Stimulated activated CD8-positive, alpha-beta memory T cell treated with anti-CD3 and anti-CD28 coated beads, Interleukin-4, amount 100 ng/mL, for 24 hours (primary cell): ENCODE results near the gene SAG.

Source experiments
- DNase-seq: peaks from one replicate; pipeline ENCODE4 v3.0.0-alpha.2; 2020; ENCODE audit warnings: low read depth

Gene SAG

DNA sequence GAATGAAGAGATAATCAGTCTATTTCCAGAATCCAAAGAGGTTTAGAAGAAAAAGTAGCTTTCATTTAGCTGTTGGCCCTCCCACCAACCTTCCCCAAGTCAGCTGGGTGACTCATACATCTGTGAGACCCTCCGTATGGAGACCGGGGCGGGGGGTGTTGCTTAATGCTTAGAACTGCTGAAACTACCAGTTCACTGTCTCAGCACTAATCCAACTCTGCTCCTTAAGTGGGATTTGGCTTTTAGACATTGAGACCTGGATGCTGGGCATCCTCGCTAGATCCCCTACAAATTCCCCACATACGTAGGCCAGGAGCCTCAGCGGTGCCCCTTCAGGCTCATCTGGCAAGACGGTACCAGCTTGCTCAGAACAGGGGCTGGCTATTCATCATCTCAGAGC, at the start of gene SAG:
SAG (plus strand) TSS at position 252 of the 400 bp plus-strand sequence. CDS start 1,374 bp downstream, outside the sequence.
- DNase-seq, result no peak

DNA sequence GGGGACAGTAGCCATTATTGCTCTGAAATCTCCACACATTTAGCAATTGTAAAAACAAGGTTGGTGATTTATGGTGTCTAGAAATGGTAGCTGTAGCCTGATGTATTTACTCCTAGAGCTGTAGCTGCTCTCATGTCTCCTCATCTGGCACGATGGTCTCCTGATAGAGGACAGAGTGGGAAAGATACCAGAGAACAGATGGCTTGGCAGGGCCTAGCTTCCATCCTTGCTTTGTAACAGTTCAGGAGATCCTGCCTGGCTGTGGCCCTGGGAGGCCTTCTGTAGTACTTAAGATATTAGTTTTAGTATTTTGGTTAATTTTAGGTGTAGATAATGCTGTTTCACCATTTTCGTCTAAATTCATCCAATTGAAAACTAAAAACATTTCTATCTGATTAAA, 49.4 kb upstream of the SAG start:
- no peak for DNase-seq

GRCh38 chr2:233259730-233260129, 47.9 kb upstream of the SAG start:
- no peak for DNase-seq

GRCh38 chr2:233260661-233261060, 47.0 kb upstream of the SAG start:
- no peak for DNase-seq

DNA sequence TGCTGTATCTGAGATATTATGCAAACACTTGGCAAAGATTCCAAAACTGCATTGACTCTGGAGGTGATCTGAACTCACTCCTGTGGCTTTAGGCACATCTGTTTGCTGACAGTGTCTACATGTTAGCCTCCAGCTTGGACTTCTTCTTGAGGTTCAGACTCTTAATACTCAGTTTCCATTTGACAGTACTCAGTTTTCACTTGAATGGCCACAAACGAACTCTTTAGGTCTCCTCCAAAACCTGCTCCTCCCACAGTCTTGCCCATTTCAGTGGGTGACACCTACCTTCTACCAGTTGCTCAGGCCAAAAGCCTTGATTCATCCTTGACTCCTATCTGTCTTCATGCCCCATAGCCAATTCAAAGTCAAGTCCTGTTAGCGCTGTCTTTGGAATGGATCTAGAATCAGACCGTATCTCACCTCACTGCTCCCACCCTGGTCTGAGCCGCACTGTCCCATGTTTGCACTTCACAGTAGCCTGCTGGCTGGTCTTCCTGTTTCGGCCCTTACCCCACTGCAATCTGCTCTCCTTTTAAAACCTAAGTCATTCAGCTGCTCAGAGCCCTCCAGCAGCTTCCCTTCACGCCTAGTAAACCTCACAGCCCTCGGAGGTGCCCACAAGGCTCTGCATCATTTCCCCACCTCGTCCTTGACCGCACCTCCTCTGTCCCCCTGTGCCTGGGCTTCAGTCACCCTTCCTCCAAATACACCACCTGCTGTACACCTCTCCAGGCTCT, 45.6 kb upstream of the SAG start:
- DNase-seq, result no peak

DNA sequence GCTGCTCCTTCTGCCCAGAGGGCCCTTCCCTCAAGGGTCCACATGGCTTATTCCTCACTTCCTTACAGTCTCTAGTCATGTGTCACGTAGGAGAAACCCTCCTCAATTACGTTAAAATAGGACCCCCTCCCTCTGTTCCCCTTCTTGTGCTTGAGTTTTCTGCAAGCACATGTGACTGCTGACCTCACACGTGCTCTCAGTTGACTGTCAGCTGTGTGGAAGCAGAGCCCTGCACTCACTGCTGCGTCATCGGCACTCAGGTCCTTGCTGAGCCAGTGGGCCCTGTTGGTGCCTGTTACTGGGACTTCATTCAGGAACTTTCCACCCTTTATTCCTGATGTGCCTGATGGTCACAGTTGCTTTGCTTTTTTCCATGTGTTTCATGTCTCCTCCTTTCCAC, 45.1 kb upstream of the SAG start:
- DNase-seq, result no peak

GRCh38 chr2:233263045-233263570, 44.5 kb upstream of the SAG start:
- no peak for DNase-seq

DNA sequence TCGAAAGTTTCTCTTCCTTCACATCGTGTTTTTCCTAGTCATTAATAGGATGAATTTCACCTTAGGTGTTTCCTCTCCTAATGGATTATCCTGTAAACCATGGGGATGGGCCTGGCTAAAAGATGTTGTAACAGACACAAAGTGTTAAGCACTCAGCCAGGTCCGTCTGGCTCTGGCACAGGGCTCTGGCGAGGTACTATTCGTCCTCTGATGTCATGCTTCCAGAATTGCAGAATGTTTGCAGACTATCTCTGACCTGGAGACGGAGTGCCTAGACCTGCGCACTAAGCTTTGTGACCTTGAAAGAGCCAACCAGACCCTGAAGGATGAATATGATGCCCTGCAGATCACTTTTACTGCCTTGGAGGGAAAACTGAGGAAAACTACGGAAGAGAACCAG, 42.9 kb upstream of the SAG start:
- no peak for DNase-seq

DNA sequence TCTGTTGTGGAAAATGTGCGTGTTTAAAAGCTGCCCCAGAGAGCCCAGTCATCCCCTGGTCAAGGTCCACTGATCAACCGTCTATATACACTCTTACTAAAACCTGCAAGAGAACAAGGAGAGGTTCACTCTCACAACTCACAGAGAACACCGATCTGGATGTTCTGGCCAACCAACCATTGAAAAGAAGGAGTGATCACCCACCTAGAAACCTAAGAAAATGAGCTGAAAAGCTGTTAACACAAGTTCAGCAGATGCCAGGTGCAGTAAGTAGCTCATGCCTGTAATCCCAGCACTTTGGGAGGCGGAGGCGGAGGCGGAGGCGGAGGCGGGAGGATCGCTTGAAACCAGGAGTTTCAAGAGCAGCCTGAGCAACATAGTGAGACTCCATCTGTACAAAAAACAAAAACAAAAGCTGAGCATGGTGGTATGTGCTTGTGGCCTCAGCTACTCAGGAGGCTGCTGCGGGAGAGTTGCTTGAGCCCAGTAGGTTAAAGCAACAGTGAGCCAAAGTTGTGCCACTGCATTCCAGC, 41.7 kb upstream of the SAG start:
- no peak for DNase-seq

GRCh38 chr2:233266481-233266880, 41.1 kb upstream of the SAG start:
- DNase-seq, result no peak

DNA sequence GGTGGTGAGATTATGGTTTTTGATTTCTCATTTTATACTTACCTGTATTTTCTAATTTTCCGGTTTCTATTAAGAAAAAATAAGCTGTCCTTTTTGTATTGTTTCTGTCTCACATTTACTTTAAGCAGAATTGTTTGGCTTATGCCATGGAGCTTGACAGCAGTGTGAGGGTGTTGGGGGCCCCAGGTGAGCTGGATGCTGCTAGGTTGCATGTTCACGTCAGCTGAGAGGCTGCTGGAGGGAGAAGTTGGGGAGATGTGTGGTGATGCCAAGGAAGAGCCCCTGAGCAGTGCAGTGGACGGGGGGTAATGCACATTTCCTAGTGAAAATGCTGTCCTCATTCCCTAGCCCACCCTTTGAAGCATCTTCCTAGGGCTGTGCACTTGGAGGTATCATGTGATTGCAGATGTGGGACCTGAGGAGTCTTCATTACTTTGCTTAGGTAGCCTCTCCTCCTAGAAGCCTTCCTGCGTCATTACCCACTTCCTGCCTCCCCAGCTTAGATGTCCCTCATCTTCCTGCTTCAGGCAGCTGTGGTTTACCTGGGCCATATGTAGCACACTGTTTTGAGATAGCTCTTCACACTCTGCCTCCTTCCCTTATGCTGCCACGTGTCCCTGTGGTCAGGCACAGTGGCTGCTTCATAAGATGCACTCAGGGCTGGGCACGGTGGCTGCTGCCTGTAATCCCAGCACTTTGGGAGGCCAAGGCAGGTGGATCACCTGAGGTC, 39.9 kb upstream of the SAG start:
- peak; percentile 48 for DNase-seq

- DNase-seq, result no peak
These were observed 37.2 kb upstream of the SAG start for GRCh38 chr2:233270366-233270765.

GRCh38 chr2:233270951-233271350, 36.7 kb upstream of the SAG start:
- DNase-seq, result no peak

- DNase-seq, result no peak
These were observed 35.9 kb upstream of the SAG start for GRCh38 chr2:233271693-233272092.

DNA sequence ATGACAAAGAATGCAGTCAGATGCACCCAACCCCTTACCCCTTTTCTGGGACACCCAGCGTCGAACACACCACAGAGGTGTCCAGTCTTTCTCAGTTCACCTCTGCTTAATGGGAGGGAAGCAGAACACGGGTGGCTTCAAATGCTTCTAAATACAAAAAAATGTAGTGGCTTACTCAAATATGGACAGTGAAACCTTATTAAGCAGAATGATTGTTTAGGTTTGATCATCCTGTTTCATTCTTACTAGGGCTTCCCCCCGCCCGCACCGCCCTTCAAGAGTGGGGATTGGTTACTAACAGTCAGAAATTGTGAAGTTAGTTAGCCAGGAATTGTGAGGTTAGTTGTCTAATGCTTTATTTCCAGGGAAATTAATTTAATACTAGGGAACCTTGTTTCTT, 34.5 kb upstream of the SAG start:
- no peak for DNase-seq

- DNase-seq, result no peak
These were observed 32.4 kb upstream of the SAG start for GRCh38 chr2:233275223-233275622.

GRCh38 chr2:233278921-233279320, 28.7 kb upstream of the SAG start:
- no peak for DNase-seq

DNA sequence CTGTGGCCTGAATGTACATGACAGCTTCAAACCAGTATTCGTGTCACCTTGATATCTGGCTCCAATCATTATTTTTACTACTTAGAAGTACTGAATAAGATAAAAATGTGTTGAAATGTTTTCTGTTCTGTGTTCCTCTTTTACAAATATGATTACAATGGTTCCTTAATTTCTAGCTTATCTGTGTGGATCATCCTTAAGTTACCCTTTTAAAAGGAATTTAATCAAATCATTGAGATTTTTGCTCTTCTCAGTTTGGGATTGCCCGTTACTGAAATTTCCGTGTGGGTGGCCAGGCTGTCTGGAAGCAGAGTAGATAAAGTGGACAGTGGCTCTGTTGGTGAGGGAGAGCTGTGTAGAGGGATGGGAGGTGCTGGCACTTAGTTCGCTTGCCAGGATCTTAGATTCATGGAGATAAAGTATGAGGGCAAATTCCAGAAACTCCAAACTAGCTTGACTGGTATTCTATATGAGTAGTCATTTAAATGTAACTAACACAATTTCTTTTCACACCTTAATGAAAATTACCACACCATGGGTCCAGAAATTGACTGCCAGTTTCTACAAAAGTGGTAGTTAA, 27.4 kb upstream of the SAG start:
- DNase-seq, result no peak

DNA sequence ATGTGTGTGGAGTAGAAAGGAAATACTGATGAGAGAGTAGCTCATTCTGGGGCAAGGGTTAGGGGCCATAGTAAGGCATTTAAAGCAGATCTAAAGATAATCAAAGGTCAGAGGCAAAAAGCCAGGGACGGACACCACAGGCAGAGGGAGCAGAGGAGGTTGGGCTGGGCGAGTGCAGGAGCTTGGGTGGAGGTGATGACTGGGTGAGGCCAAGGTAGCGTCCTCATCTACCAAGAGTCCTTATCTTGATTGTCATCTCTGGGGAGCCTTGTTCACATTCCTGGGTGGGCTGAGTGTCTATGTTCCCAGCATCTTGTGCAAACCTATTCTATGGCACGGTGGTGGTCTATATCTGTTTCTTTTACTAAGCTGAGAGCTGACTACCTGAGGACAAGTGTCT, 26.1 kb upstream of the SAG start:
- no peak for DNase-seq

DNA sequence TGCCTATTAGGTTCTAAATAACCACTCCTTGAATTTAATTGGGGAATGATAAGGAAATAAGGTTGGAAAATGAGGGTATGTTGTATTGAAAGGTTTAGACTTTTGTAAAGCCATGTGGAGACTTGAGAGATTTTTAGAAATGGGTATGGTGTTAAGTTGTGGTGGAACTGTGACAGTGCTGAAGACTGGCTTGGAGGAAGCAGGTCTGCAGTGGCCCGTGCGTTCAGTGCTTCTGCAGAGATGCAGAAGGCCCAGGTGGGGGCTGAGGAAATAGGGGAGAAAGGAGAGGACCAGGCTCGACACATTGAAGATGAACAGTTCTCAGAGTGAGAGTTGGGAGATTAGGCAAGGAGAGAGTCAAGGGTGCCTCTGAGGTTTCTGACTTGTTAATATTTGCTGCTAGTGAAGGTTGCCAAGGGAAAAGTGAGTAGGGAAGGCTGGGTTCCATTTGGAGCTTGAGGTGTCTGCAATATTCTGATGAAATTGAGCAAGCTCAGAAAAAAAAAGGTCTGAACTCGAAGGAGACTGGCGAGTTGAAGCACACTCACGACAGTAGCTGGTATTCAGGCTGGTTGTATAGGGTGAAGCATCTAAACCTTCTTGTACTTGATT, 25.5 kb upstream of the SAG start:
- no peak for DNase-seq

DNA sequence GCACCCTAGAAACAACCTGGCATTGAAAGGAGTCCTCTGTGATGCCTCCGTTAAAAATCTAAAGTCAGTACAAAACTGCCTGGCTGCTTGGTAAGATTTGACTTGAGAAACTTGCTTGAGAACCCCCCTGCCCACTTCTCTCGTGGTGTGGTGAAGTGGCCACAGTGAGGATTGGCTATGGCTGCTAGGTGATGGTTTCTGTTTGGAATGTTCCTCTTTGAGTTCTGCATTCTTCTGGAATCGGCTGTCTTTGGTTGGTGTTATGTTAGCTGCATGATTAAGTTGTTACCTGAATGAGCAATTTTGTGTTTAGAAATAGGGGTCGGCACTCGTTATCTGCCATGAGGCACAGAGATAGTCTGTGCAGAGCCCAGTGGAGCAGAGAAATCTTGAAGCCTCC, 21.7 kb upstream of the SAG start:
- no peak for DNase-seq

DNA sequence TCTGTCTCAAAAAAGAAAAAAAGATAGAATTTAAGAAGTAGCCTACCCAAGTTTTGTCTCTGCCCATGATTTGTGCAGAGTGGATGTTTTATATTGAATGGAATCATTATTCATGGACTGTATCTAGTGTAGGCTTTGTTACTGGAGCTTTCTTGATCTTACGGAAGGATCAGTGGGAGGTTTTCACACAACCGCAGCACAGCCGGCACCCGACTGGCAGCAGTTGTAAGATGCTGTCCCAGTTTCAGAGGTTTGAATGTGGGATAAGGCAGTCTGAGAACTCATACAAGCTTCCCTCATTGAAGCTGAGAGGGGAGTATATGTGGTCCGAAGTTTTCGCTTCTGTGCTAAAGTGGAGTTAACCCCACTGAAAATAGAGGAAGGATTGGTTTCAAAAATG, 19.7 kb upstream of the SAG start:
- DNase-seq, result no peak
